Measurements from ENCODE around the gene TAF11. TPM values are rescaled to one million over a fixed set of nuclear protein-coding genes. Genes with fewer than 3 reads are reported as not detected.
A peak's percentile ranks its signal among the peaks of the same experiment; 100 is the strongest.
"Not testable (repeated sequence)": the region's sequence is repeated elsewhere in the genome, so short reads cannot be mapped to it uniquely, and the experiment has no call there.

Gene TAF11
- total RNA-seq, 1 donor from 2014 or later, result 26.8 TPM

- no peak for DNase-seq (ENCODE audit: low read depth in 2 of 2)
Measured at GRCh38 chr6:34866509-34866908, 21.3 kb downstream of the TAF11 start.

GRCh38 chr6:34865107-34865506 is 22.7 kb downstream of the TAF11 start:
- DNase-seq (ENCODE audit: low read depth in 2 of 2), result peak; percentile 99 to 100

GRCh38 chr6:34864007-34864406 is 23.8 kb downstream of the TAF11 start:
- DNase-seq (ENCODE audit: low read depth in 2 of 2), result no peak

- no peak for DNase-seq (ENCODE audit: low read depth in 2 of 2)
Measured at GRCh38 chr6:34860776-34861175, 27.1 kb downstream of the TAF11 start.

GRCh38 chr6:34859951-34860350 is 27.9 kb downstream of the TAF11 start:
- no peak for DNase-seq (ENCODE audit: low read depth in 2 of 2)

- no peak for DNase-seq (ENCODE audit: low read depth in 2 of 2)
Measured at GRCh38 chr6:34858681-34859080, 29.2 kb downstream of the TAF11 start.

GRCh38 chr6:34855463-34855862 is 32.4 kb downstream of the TAF11 start:
- DNase-seq (ENCODE audit: low read depth in 2 of 2), result no peak

- no peak for DNase-seq (ENCODE audit: low read depth in 2 of 2)
Measured at GRCh38 chr6:34852406-34853085, 35.3 kb downstream of the TAF11 start.

- DNase-seq (ENCODE audit: low read depth in 2 of 2), result no peak
Measured at GRCh38 chr6:34851361-34851760, 36.5 kb downstream of the TAF11 start.

GRCh38 chr6:34849066-34849465 is 38.8 kb downstream of the TAF11 start:
- not testable (repeated sequence) for DNase-seq (ENCODE audit: low read depth in 2 of 2)

- peak; percentile 14 to 16 for DNase-seq (ENCODE audit: low read depth in 2 of 2)
Measured at GRCh38 chr6:34839666-34840352, 48.0 kb downstream of the TAF11 start.

GRCh38 chr6:34837528-34837927 is 50.3 kb downstream of the TAF11 start:
- no peak for DNase-seq (ENCODE audit: low read depth in 2 of 2)

- DNase-seq (ENCODE audit: low read depth in 2 of 2), result no peak
Measured at GRCh38 chr6:34836451-34836850, 51.4 kb downstream of the TAF11 start.

- no peak for DNase-seq (ENCODE audit: low read depth in 2 of 2)
Measured at GRCh38 chr6:34836008-34836407, 51.8 kb downstream of the TAF11 start.

GRCh38 chr6:34834789-34835518 is 52.9 kb downstream of the TAF11 start:
- DNase-seq (ENCODE audit: low read depth in 2 of 2), result peak; percentile 26 to 63

GRCh38 chr6:34832942-34833341 is 54.9 kb downstream of the TAF11 start:
- DNase-seq (ENCODE audit: low read depth in 2 of 2), result no peak

GRCh38 chr6:34829137-34829536 is 58.7 kb downstream of the TAF11 start:
- DNase-seq (ENCODE audit: low read depth in 2 of 2), result no peak

Other genes starting within 250 kb of the TAF11 start
- gene ILRUN, start 191.3 kb downstream of the TAF11 start, total RNA-seq, result 42.4 and 57.8 TPM in 2 replicates
- 42.1 and 66.2 TPM in 2 replicates for gene SNRPC, start 130.5 kb downstream of the TAF11 start, total RNA-seq
- gene BLTP3A, start 96.0 kb downstream of the TAF11 start, total RNA-seq, result 7.6 and 11.8 TPM in 2 replicates
- gene ANKS1A, start 1.2 kb upstream of the TAF11 start, total RNA-seq, result 20.0 and 30.2 TPM in 2 replicates

Data from dermis microvascular lymphatic vessel endothelial cell (primary cell).